Stimulated activated CD8-positive, alpha-beta memory T cell treated with anti-CD3 and anti-CD28 coated beads, Interleukin-2, amount 100 ng/mL, for 1 hour (primary cell): ENCODE data around the gene CDKN3.
"Not testable (repeated sequence)": the region's sequence is repeated elsewhere in the genome, so short reads cannot be mapped to it uniquely, and the experiment has no call there.

Source experiments
- DNase-seq, 2 donors: peaks; one replicate each; pipeline ENCODE4 v3.0.0-alpha.2; 2020; ENCODE audit warnings: low read depth in 2 of 2

Gene CDKN3

DNA sequence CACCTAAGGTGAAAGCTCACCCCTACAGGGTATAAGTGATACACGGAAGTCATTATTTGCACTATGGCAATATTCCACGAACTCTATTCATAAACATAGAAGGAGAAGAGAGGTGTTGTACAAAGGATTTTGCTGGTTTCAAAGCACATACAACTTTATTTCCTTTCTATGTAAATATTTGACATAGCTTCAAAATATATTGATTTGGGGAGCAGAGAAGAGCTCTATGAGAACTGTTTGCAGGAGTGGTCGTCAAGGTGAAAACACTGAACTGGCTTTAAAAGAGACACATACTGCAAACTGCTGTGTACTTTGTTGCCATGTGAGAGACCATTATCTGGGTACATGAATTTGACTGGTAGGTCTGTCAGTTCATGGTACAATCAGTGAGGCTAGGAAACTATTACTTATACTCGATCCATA is 27.7 kb downstream of the CDKN3 start:
- no peak for DNase-seq

DNA sequence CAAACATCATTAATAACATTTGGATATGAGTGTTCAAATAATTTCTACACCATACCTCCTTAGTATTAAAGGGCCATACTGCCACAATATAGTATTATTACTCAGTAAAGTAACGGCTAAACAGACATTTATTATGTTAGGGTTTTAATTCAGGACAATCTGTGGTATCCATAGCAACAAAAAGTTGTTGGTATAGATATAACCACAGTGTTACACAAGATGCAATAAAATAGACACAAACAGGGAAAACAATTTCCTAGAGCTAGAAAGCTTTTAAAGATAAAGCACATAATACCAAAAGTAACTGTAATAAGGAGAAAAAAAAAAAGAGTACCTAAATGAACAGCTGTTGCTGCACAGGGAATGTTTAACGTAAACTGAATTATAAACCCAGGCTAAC is 28.3 kb downstream of the CDKN3 start:
- DNase-seq, result no peak

DNA sequence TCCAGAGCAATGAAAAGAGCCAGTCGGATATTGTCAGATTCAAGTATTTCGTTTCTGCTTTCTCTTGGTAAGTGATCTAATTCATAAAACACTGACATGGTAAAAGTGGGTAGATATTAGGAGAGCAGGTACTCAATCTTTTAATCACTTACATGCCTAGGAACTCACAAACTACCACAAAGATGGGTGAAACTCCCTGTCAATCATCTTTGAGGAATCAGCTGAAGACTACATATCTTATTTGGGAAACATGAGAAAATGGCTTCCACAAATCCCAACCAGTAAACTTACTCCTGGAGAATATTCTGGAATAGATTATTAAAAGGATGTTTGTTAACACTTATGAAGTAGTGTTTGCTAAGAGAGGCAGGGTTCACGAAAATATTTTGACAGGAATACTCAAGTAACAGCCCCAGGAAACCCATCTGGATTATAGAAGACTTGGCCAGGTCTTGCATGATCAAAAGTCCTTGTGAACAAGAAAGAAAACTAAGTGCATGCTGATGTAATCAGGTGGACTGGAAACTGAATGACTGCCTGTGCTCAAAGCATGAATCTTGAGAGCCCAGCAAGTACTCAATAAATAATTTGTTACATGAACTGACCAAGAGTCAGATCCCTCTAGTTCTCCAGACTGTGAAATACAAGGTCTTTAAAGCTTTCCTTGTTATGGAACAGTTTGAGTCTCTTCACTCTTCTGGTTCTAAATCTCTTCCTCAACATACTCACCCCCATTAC is 28.9 kb downstream of the CDKN3 start:
- DNase-seq, result no peak

DNA sequence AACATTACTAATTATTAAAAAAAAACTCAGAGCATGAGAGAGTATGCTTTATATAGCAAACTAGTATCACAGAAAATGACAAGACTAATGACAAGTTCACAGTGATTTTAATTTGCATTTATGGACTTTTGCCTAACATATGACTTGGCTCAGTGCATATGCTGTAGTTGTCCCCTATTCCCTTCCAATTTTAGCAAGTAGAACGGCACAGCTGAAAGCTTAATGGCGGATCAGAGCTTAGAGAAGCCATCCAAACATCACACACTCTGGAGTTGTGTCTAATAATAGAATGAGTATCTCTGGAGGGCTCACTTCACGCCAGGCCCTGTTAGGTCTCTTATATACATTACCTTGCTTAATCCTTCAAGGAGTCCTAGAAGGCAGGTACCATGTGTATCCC is 31.1 kb downstream of the CDKN3 start:
- no peak for DNase-seq

DNA sequence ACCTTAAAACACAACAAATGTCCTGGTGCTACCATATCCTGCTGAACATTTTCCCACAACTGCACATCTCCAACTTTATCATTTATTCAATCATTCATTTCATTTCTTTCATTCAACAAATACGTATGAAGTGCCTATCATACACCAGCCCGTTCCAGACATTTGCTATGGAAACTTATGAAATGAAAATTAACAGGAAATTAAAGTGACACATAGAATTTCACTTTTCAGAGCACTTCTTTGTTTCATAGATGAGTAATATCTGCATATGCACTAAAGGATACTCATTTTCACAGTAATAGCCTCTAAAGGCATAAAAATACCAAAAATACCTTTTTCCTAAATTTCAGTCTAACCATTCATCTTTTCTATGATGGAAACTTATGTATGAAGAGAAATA is 31.7 kb downstream of the CDKN3 start:
- no peak for DNase-seq

DNA sequence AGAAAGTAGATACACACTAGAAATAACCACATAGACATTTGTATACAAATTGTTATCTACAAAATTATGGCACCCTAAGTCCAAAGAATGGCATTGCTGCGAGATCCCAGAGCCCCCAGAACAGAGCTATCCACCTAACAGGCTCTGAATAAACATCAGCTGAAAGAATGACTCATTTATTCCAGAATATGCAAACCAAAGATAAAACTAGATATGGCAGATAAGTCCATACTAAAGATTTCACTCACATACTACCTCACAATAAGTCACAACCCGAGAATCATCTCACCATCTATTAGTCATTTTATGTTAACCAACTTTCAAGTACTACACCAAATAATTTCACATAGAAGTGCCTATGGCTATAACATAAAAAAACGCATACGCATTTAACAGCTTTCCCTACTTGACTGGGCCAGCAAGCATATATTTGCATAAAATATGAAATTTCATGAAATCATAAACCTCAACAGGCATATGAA is 38.7 kb downstream of the CDKN3 start:
- no peak for DNase-seq

DNA sequence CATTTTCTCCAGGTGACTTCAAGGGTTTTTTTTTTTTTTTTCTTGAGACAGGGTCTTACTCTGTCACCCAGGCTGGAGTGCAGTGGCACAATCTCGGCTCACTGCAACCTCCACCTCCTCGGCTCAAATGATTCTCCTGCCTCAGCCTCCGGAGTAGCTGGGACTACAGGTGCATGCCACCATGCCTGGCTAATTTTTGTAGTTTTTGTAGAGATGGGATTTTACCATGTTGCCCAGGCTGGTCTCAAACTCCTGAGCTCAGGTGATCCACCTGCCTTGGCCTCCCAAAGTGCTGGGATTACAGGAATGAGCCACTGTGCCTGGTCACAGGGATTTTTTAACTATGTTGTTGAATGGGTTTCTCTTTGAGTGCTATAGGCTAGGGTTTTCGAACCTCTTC is 41.1 kb downstream of the CDKN3 start:
- not testable (repeated sequence) for DNase-seq

DNA sequence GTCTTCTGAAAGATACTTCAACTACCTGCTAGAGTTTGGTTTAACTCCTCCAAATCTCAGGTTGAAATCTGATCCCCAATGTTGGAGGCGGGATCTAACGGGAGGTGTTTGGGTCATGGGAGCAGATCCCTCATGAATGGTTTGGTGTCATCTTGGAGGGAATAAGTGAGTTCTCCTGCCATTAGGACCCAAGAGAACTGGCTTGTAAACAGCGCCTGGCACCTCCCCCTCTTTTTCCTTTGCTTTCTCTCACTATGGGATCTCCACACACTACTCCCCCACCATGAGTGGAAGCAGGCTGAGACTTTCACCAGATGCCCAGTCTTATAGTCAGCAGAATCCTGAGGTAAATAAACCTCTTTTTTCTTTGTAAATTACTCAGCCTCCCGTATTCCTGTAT is 41.9 kb downstream of the CDKN3 start:
- DNase-seq, result no peak

DNA sequence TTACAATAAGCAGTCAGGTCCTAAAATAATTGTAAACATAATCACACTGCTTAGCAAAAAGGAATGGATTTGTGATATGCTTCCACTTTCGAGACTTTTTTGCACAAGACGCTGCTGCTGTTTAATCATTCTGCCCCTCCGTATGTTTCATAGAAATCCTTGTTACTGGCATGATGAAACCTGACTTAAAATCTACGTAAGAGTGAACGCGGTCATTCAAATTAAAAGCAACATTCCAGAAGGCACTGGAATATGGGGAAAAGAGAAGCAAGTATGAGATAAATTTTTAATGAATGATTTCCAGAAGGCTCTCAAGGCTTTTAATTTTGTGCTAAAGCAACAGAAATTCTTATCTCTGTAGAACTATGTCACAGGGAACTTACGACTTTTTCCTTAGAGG is 43.2 kb downstream of the CDKN3 start:
- no peak for DNase-seq

DNA sequence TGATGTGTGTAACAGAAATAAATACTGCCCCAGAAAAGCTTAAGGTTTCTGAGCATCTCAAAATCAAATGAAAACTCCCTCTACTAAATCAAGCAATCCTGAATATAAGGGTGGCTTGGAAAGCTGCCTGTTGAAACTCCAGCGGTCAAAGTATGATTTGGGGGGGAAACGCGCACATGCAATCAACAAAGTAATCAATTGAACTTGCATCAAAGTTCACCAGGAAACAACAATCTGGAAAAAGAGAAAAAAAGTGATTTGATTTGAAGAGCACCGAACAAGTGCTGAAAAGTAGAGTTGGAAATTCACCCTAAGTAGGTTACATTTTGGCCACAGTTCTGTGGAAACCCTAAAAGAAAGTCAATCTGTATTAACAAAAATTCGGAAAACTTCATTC is 43.7 kb downstream of the CDKN3 start:
- no peak for DNase-seq

DNA sequence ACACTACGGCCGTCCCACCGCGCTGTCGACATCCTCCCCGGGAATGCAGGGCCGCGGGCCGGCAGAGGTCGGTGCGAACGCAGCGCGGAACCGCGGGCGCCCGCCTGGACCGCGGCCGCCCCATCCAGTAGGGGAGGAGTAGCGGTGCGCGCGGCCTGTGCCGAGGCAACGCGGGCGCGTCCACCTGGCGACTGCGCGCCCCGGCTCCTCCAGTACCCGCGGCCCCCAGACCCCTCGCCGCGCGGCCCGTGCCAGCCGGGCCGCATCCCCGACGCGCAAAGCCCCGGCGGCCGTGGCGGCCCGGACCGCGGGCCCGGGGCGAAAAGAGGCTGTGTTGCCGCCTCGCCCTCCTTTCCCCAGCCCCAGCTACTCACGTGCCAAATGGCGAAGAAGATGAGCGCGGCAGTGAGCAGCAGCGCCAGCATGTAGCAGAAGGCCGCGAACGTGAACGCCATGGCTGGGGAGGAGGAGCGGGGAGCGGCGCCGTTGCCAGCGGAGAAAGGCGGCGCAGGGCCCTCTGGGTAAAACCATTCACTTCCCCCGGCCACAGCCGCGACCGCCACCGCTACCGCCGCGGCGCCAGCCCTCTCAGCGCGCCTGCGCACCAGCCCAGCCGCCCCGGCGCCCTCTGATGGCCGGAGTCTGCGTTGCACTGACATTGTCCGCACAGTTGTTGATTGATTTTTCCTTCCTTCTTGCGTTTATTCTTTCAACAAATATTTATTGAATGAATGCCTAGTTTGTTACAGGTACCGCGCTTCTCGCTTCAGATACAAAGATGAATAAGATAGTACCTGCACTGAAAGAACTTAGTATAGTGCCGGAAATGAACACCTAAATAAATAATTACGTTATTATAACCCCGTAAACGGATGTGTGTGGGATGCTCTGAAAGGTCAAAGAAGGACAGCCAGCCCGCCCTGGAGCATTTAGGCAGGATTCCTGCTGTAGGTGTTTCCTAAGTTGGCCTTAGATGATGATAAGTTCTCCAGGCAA is 44.4 kb downstream of the CDKN3 start, which contains the start of gene CNIH1:
Gene CNIH1 (minus strand): TSS at position 502 of the 996 bp plus-strand sequence. CDS start 47 bp downstream, at position 455.
- peak; percentile 85 to 91 for DNase-seq

DNA sequence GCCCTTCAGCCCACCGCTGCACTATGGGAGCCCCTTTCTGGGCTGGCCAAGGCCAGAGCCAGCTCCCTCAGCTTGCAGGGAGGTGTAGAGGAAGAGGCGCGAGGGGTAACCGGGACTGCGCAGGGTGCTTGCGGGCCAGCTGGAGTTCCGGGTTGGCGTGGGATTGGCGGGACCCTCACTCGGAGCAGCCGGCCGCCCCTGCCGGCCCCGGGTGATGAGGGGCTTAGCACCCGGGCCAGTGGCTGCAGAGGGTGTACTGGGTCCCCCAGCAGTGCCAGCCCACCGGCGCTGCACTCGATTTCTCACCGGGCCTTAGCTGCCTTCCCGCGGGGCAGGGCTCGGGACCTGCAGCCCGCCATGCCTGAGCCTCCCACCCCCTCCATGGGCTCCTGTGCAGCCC is 46.2 kb downstream of the CDKN3 start:
- not testable (repeated sequence) for DNase-seq

DNA sequence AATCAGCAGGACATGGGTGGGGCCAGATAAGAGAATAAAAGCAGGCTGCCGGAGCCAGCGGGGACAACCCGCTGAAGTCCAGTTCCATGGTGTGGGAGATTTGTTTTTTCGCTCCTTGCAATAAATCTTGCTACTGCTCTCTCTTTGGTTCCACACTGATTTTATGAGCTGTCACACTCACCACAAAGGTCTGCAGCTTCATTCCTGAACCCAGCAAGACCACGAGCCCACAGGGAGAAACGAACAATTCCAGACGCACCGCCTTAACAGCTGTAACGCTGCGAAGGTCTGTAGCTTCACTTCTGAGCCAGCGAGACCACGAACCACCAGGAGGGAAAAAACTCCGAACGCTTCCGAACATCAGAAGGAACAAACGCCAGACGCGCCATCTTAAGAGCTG is 47.2 kb downstream of the CDKN3 start:
- DNase-seq, result no peak

DNA sequence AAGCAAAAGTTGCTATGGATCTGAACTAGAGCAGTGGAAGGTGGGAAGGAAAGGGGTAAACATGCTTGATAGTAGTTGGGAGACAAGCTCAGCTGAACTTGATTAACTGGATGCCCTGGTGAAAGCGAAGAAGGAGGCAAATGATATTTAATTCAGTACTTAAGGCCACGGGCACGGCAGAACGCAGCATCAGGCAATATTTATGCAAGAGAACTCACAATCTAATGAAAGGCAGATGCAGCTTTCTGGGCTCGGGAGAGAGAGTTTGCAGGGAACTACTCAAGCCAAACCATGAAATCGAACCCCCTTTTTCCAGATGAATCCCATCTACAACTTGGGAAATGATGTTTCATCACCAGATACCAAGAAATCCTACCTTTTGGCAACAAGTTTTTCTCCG is 47.9 kb downstream of the CDKN3 start:
- no peak for DNase-seq

DNA sequence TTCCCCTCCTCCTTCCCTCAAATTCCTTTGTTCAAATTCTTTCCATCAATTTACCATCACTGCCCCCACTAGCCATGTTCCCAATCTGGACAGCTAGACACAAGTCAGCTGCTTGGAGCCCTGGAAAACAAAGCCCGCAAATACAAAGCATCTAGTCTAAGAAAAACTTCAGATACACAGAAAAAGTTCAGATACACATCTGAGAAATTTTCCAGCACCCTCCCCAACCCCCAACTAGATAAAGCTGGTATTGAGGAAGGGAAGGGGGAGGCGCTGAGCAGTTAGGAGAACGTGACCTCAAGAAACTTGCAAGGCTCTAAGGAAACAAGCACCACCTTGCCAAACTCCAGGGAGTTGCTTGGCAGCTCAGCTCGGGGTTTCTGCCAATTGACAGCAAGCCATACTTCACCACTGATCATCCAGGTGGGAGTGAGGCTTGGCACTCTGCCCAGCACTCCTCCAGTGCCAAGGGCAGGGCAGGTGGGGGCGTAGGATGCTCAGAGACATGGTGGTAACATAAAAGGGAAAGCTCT is 49.4 kb downstream of the CDKN3 start:
- DNase-seq, result no peak

DNA sequence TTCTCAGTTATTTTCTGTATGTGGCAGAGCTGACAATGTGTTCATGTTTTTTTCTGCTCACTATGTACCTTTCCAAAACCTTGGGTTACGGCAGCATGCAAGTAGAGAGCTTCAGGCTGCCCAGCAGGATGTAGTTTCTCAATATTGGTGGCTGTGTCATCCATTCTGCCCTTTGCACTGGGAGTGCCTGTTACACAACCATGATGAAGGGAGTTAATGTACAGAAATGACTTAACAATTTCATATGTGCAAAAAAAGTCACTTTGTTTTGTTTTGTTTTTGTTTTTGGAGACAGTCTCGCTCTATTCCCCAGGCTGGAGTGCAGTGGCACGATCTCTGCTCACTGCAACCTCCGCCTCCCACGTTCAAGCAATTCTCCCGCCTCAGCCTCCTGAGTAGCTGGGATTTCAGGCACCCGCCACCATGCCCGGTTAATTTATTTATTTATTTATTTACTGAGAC is 50.5 kb downstream of the CDKN3 start:
- no peak for DNase-seq

DNA sequence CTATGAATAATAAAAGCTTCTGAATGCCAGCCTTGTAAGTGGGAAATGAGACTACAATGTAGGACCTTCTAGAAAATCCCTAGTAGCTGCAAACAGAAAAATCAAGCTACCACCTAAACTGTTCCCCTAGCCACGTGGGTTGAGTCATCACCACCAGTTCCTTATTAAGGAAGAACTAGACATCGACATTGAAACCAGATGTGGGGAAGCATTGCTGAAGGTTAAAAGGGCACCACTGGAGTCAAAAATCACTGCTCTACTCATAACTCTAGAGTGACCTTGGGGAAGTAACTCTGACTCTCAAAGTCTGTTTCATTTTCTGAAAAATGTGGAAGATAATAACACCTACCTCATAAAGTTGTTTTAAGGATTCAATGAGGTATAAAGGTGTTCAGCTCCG is 53.7 kb downstream of the CDKN3 start:
- no peak for DNase-seq

DNA sequence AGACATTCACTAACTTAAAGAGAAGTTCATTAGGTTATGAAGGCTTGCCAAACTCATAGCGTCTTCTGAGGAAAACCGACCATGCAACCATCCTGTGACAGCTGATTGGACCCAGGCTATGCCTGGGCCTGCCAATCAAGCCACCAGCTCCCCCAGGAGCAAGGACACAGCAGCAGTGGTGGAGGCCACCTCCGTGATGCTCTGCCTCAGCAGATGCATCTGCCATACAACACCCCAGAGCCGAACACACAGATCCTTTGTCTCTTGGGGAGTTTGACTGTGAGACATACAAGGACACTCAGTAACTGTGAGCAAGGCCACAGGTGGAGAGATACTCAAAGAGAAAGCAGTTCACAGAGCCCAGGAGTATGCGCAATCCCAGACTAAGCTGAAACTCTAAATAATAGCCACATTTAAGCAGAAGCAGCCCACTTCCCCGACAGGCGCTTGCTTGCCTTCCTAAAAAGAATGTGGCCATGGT is 54.4 kb downstream of the CDKN3 start:
- no peak for DNase-seq

DNA sequence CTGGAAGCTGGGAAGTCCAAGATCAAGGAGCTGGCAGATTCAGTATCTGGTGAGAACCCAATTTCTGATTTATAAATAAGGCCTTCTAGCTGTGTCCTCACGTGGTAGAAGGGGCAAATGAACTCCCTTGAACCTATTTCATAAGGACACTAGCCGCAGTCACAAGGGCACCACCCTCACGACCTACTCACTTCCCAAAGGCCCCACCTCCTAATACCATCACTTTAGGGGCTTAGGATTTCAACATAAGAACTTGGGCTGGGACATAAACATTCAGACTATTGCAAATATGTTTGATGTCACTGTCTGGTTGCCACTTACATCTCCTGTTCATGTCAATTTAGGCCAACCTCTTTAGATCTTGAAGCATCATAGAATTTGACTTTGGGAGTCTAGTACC is 55.2 kb downstream of the CDKN3 start:
- DNase-seq, result no peak

DNA sequence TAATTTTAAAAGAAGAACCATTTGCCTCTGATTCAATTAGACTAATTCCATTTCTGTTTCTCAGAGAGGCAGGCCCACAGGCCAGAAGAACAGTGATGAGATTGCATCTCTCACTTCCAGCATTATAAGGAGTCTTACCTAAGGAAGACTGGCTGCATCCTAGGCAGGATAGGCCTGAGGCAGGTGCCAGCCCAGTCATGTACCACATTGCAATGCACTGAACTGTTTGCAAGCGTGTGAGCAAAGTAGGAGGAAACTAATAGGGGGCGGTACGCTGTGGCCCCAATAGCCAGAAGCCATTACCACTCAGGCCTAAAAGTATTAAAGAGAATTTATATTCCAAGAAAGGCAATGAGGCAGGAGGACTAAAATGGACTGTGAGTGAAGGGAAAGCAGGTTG is 56.4 kb downstream of the CDKN3 start:
- no peak for DNase-seq

DNA sequence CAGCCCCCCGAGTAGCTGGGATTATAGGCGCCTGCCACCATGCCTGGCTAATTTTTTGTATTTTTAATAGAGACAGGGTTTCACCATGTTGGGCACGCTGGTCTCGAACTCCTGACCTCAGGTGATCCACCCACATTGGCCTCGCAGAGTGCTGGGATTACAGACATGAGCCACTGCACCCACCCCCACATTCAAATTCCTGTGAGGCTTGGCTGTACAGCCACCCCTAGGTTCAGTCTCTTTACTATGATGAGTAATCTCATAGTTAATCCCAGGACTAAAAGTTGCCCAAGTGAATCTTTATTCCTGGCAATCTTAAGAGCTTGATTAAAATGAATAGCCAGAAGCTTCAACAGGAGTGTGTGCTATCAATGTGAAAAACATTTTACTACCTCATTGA is 57.2 kb downstream of the CDKN3 start:
- DNase-seq, result not testable (repeated sequence)

DNA sequence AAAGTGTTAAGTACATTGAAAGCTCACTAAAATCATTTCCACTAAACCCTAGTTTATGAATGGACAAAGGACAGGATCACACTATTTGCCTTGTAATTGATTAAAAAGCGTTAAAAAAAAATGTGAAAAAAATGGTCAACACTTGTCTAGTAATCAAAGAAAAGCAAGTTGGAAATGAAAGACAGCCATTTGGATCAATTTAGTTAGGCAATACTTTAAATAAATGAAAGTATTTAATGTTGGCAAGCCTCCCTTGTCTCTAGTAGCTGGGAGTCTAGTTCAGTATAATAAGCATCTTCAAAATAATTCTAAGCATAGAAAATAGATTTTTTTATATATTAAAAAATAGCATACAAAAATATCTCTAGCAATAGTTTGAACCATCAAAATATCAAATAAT is 58.6 kb downstream of the CDKN3 start:
- no peak for DNase-seq
